SIG-M5 treated with dmso at 0.1 percent for 504 hours (cell line): ENCODE data around the gene SCFD2.
"Not testable (repeated sequence)": the region's sequence is repeated elsewhere in the genome, so short reads cannot be mapped to it uniquely, and the experiment has no call there.

Source experiments
- DNase-seq: peaks from one replicate; lab custom pipeline; 2025; ENCODE audit not compliant: unreplicated experiment; lab: John Stamatoyannopoulos, UW

Gene SCFD2

DNA sequence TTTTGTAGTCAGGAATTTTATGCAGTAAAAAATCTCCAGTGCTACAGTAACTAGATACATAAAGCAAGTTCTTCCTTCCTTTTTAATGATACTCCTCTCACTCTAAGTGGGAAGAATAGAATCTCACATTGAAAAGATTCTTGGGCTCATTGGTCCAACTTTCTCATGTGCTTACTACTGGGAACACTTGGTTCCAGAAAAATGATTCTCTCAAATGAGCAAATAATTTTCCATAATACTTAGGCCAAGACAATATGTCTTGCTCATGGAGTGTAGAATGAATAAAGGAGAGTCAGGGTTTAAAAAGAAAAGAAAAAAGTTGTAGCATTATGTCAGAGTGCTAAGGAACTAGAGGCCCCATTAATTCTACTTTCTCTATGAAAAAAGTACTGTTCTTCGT lies 306.0 kb downstream of the SCFD2 start:
- DNase-seq: no peak

DNA sequence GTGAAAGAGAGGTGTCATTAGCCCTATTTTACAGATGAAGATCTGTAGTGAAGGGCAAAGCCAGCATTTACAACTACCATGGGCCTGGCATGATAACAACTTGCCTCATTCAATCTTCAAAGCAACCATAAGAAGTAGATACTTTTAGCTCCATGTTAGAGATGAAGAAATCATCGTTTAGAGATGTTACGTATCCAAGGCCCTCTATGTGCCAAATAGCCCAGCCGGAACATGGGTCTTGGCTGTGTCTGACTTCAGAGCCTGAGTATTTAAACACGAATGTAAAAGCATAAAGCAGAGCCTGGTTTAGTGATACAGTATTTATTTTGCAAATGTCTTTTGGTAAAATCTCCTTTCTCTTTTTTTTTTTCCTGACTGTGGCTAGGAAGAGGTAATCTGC lies 306.6 kb downstream of the SCFD2 start:
- no peak for DNase-seq

- no peak for DNase-seq
Observed at GRCh38 chr4:53057679-53058078, 308.2 kb downstream of the SCFD2 start.

DNA sequence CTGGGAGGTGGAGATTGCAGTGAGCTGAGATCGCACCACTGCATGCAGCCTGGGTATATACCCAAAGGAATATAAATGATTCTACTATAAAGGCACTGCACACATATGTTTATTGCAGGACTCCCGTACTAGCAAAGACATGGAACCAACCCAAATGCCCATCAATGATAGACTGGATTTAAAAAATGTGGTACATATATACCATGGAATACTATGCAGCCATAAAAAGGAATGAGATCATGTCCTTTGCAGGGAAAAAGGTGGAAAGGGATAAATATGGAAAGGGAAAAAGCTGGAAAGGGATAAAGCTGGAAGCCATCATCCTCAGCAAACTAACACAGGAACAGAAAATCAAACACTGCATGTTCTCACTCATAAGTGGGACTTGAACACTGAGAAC lies 308.8 kb downstream of the SCFD2 start:
- DNase-seq: not testable (repeated sequence)

DNA sequence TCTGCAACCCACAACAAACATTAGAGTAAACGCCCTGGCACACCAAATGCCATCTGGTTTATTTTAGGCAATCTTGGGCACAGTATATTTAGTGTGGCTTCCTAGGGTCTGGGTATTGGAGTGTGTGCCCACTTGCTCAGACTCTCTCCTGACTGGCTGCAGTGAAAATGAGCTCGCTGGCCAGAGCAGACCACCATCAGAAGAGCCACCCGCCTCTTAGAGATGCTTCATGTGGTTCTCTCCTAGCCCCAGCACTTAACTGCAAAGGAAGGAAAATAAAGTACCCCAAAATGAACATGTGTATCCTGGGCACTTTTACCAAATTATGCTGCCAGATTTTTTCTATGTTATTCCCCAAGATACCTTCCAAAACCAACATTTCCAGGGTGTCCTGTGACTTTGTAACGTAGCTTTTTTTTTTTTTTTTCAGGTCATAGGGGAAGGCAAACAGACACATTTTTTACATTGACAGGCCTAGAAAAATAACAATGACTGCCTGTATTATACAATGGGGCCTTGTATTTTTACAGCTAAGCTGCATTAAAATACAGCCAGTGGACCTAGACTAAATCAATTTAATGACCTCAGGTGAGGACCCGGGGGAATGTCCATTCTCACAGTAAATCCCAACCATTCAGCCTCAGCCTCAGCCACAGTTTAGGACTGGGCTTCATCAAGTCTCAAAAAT lies 310.0 kb downstream of the SCFD2 start:
- no peak for DNase-seq

GRCh38 chr4:53055274-53055673 lies 310.6 kb downstream of the SCFD2 start:
- DNase-seq: no peak

DNA sequence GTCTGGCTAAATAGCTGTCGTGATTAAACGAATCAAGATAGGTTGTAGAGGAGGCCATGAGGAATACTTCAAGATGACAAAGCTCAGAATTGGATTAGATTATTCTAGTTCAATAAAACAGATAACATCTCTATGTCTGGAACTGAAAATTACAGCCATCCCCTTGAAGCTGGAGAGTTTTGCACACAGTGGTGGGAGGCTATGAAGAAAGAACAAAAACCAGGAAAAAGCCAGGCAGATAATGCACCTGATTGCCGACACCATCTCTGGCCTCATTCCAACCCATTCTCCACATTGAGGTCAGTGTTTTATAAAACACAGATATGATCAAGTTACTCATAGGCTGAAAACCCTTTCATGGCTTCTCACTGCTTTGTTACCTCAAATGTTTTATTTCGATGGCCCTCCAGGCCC lies 315.5 kb downstream of the SCFD2 start:
- DNase-seq: no peak

GRCh38 chr4:53049528-53049927 lies 316.3 kb downstream of the SCFD2 start:
- DNase-seq: no peak

DNA sequence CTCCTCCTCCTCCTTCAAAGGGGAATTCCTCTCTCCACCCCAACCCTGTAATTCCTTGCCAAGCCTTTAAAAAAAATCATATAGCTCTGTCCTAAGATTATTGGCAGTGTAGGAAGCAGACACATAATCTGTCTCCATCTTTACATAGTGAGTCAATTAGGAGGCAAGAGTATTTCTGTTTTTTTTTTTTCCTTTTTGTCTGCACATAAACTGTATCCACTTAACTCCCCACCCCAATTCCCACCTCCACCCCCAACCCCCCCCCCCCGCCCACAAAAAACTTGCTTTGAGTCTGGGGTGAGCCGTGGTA lies 321.3 kb downstream of the SCFD2 start:
- no peak for DNase-seq

DNA sequence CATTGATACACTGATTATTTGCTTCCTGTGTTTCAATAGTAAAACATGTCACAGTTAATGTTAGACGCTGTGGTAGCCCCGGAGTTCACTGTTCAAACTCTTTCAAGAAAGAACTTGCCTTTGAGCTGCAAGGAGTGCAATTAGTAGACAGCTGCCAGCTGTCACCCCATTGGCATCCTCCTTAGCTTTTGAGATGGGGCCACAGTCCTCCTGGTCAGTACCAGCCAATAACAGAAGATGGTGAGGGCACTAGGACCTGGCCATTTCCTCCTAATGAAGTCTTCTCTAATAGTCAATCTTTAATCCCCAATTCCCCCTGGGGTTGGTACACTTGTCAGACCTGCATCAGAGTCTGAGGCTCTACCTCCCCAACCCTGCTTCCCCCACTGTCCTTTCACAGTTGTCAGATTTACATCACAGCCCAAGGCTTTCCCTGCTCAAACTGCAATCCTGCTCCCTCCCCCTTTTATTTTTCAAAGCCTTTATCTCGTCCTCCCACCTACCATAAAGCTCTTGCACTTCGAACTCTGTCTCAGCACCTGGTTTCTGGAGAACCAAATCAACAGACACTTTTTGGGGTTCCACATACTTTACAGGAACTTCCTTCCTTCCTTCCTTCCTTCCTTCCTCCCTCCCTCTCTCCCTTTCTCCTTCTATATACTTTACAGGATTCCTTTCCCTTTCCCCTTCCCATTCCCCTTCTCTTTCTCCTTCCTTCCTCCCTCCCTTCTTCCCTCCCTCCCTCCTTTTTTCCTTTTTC lies 321.8 kb downstream of the SCFD2 start:
- no peak for DNase-seq

DNA sequence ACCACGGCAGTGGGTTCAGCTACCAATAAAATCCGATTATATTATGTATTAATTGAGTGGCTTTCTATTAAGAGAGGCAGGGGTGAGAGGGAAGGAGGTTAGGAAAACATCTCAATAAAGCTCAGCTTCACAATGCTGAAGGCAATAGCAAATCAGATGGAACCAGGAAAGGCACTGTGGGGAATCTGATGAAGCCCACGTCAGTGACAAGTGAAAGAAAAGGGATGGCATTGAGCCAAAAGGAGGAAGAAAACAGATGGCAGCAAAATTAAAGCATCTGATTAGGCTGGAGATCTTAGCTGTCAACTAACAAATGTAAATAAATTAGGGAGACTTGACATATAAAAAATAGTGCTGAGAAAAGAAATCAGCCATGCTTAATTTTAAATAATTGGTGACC lies 322.8 kb downstream of the SCFD2 start:
- no peak for DNase-seq

GRCh38 chr4:53040851-53041250 lies 325.0 kb downstream of the SCFD2 start:
- no peak for DNase-seq

DNA sequence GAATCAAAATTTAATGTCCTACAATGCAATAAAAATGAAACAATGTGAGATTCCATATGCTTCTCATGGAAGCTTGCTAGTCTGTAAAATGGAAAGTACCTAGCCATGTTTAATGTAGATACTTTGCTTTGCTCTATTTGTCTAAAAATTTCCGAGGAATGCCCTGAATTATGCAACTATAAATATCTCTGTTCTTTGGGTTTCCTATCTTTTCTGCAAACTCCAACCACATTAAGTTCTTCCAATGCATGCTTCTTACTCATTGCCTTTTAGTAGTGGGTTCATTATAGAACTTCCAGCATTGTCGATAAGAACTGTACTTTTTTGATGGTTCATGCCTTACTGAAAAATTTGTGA lies 325.4 kb downstream of the SCFD2 start:
- no peak for DNase-seq

- DNase-seq: peak; percentile 6
Observed at GRCh38 chr4:53039741-53040458, 326.0 kb downstream of the SCFD2 start.

DNA sequence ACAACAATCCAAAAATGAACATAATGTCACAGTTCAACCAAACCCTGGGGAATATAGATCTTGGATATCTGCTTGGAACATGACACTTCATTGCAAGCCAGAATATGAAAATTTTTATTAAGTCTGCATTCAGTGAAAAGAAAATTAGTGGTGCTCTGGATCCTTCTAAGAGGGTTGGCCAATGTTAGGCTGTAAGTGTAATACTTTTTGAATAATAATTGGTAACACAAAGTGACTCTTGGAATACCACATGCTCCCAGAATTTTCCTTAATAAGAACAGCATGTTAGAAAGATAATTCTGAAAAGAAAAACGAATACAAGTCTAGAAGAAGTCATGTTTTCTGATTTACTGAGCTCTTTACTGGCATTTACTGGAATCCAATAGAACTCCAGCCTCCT lies 328.0 kb downstream of the SCFD2 start:
- DNase-seq: no peak

GRCh38 chr4:53032908-53033307 lies 333.0 kb downstream of the SCFD2 start:
- DNase-seq: not testable (repeated sequence)

DNA sequence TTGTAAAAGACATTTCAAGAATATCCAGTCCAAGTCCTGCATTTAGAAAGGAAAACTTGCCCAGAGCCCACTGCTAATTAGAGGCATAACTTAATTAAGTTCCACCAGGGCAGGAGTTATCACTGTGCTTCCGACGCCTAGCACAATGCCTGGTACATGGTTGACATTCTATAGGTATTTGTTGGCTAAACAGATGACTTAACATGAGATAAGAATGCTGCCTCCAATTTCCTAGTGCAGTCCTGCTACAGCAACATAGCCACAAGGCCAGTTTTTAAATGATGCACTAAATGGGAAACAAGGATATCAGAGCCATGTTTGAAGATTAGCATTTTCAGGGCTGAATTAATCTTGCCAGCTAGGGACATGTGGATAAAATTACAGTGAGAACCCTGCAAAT lies 339.6 kb downstream of the SCFD2 start:
- DNase-seq: no peak

DNA sequence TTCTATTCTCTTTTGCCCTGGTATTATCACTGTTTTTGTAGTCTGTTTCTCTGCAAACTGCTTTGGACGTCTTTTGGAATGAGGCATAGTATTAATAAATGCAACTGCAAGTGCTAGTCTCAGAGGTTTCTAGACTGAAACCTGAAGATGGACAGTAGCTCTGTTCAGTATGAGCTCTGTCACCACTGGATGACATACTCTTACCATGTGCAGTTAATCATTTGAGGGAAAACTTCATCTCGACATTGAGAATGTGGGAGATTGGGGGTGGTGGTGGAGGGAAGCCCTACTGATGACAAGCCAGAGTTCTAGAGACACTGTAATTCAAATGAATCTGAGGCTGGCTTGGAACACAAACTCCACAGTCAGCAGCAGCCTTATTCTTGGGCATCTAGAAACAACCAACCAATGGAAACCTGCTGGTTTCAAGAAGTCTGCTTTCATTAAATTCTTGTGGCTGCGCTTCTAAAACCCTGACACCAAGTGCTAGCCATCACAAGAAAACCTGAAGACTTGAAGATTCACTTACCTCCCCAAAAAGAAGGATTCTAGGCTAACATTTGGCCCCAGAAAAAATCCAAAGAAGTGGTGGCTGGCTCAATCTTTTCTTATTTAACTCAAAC lies 342.1 kb downstream of the SCFD2 start:
- no peak for DNase-seq

GRCh38 chr4:53022513-53023100 lies 343.3 kb downstream of the SCFD2 start:
- DNase-seq: no peak

GRCh38 chr4:53021754-53022512 lies 343.9 kb downstream of the SCFD2 start:
- DNase-seq: no peak
